IMR-90 (cell line): Measurements from ENCODE around the gene OR5C1. TPM values are rescaled to one million over a fixed set of nuclear protein-coding genes. Genes with fewer than 3 reads are reported as not detected.

Source experiments
- ATAC-seq: fragments of 200-7000 bp; cut with Tn5 transposase; 2 replicates; pipeline ENCODE4 v1.9.1; 2020; ENCODE audit warnings: low read depth, mild to moderate bottlenecking, moderate library complexity
- BruUV-seq: library from RNA; stranded (reverse); fragments of 400-500 nt; replicated peaks from 2 replicates; lab custom pipeline; 2021; lab: Mats Ljungman, UMichigan
- CTCF ChIA-PET: fragments of 300-600 bp; formaldehyde crosslinking; extraction: SDS; loops from one replicate; lab custom pipeline; 2021; ENCODE audit warnings: antibody characterized with exemption; lab: Yijun Ruan, JAX
- POLR2A ChIA-PET: fragments of 300-600 bp; sonication (Branson Sonifier 250); formaldehyde crosslinking; loops from one replicate; lab custom pipeline; 2022; ENCODE audit warnings: antibody characterized with exemption; ENCODE audit not compliant: unreplicated experiment; lab: Charles Lee
- DNase-seq: peaks from one replicate; pipeline ENCODE4 v3.0.0; 2013
- H2AFZ ChIP-seq: replicated peaks from 2 replicates; pipeline ENCODE3; 2013; ENCODE audit warnings: low read length, mild to moderate bottlenecking; ENCODE audit not compliant: poor library complexity
- H2AK5ac ChIP-seq: 2 replicates; pipeline ENCODE4 v1.6.1; 2013; ENCODE audit warnings: low read depth, low read length, inconsistent platforms
- H2AK9ac ChIP-seq: replicated peaks from 2 replicates; pipeline ENCODE3; 2013; ENCODE audit warnings: mild to moderate bottlenecking, low read depth, low read length, moderate library complexity; ENCODE audit not compliant: poor library complexity
- H2BK120ac ChIP-seq: 2 replicates; pipeline ENCODE4 v1.6.1; 2013; ENCODE audit warnings: low read depth, low read length, inconsistent platforms
- H2BK15ac ChIP-seq: 3 replicates; pipeline ENCODE4 v1.6.1; 2013; ENCODE audit warnings: low read depth, low read length, inconsistent platforms
- H2BK20ac ChIP-seq: 2 replicates; pipeline ENCODE4 v1.6.1; 2013; ENCODE audit warnings: low read depth, mild to moderate bottlenecking, inconsistent platforms, low read length, moderate library complexity
- H2BK5ac ChIP-seq: 2 replicates; pipeline ENCODE4 v1.6.1; 2013; ENCODE audit warnings: mild to moderate bottlenecking, low read depth, low read length, inconsistent platforms; ENCODE audit not compliant: poor library complexity, severe bottlenecking
- H3K14ac ChIP-seq: replicated peaks from 2 replicates; pipeline ENCODE4 v1.6.1; 2013; ENCODE audit warnings: low read depth, low read length, inconsistent platforms
- H3K18ac ChIP-seq: 2 replicates; pipeline ENCODE4 v1.6.1; 2013; ENCODE audit warnings: low read depth, low read length, control low read depth
- H3K23ac ChIP-seq: 2 replicates; pipeline ENCODE4 v1.6.1; 2013; ENCODE audit warnings: low read depth, low read length, inconsistent platforms
- H3K27ac ChIP-seq: 2 replicates; pipeline ENCODE4 v1.5.1; 2013; ENCODE audit warnings: mild to moderate bottlenecking, control low read depth, low read length; ENCODE audit not compliant: insufficient read depth
- H3K27me3 ChIP-seq: 2 replicates; pipeline ENCODE4 v1.6.1; 2013; ENCODE audit warnings: low read length; ENCODE audit not compliant: control insufficient read depth, insufficient read depth
- H3K36me3 ChIP-seq: 2 replicates; pipeline ENCODE4 v1.6.1; 2013; ENCODE audit warnings: low read length, mixed read lengths; ENCODE audit not compliant: control insufficient read depth, insufficient read depth
- H3K4ac ChIP-seq: 2 replicates; pipeline ENCODE4 v1.6.1; 2013; ENCODE audit warnings: low read depth, low read length, inconsistent platforms
- H3K4me1 ChIP-seq: 2 replicates; pipeline ENCODE4 v1.6.1; 2013; ENCODE audit warnings: low read length, mixed read lengths; ENCODE audit not compliant: control insufficient read depth, insufficient read depth
- H3K4me2 ChIP-seq: 2 replicates; pipeline ENCODE4 v1.6.1; 2013; ENCODE audit warnings: low read depth, mild to moderate bottlenecking, control low read depth, low read length, moderate library complexity
- H3K4me3 ChIP-seq: 2 replicates; pipeline ENCODE4 v1.5.1; 2013; ENCODE audit warnings: low read depth, mild to moderate bottlenecking, control low read depth, low read length, moderate library complexity; ENCODE audit not compliant: insufficient read depth
- H3K56ac ChIP-seq: 2 replicates; pipeline ENCODE4 v1.6.1; 2013; ENCODE audit warnings: low read length, inconsistent platforms; ENCODE audit not compliant: insufficient read depth; ENCODE audit errors: extremely low read depth
- H3K79me1 ChIP-seq, 2 experiments: 2 replicates each; pipeline ENCODE4 v1.6.1; 2013; ENCODE audit warnings: low read length in 2 of 2, inconsistent platforms in 1 of 2, low read depth in 1 of 2
- H3K9ac ChIP-seq: 2 replicates; pipeline ENCODE4 v1.6.1; 2013; ENCODE audit warnings: low read depth, low read length, control low read depth
- H3K9me1 ChIP-seq: 2 replicates; pipeline ENCODE4 v1.6.1; 2013; ENCODE audit warnings: low read length, inconsistent platforms; ENCODE audit not compliant: insufficient read depth
- H3K9me3 ChIP-seq: 2 replicates; pipeline ENCODE4 v1.6.1; 2013; ENCODE audit warnings: low read length; ENCODE audit not compliant: control insufficient read depth, insufficient read depth
- H4K20me1 ChIP-seq: 2 replicates; pipeline ENCODE4 v1.6.1; 2013; ENCODE audit warnings: low read length, inconsistent platforms; ENCODE audit not compliant: insufficient read depth
- H4K5ac ChIP-seq: 2 replicates; pipeline ENCODE4 v1.6.1; 2013; ENCODE audit warnings: mild to moderate bottlenecking, low read depth, low read length, control low read depth
- H4K8ac ChIP-seq, 2 experiments: 2 replicates each; pipeline ENCODE4 v1.6.1; 2013; ENCODE audit warnings: low read depth in 2 of 2, low read length in 2 of 2, control low read depth in 1 of 2, inconsistent platforms in 1 of 2
- H4K91ac ChIP-seq: 2 replicates; pipeline ENCODE4 v1.6.1; 2013; ENCODE audit warnings: low read depth, low read length, inconsistent platforms; ENCODE audit not compliant: insufficient read depth
- BHLHE40 ChIP-seq: fragments of 150-350 bp; IDR thresholded peaks from 2 replicates; pipeline ENCODE4 v1.6.1; 2016; ENCODE audit warnings: mild to moderate bottlenecking, low read depth, low read length
- CEBPB ChIP-seq: IDR thresholded peaks from 2 replicates; pipeline ENCODE4 v1.6.1; 2012; ENCODE audit warnings: low read depth, low read length, improper control_type of control experiment
- CHD1 ChIP-seq: IDR thresholded peaks from 2 replicates; pipeline ENCODE4 v1.6.1; 2012; ENCODE audit warnings: low read depth, low read length, improper control_type of control experiment
- FOS ChIP-seq: fragments of 150-350 bp; IDR thresholded peaks from 2 replicates; pipeline ENCODE4 v1.6.1; 2016; ENCODE audit warnings: low read depth, low read length
- MAFK ChIP-seq: IDR thresholded peaks from 2 replicates; pipeline ENCODE4 v1.6.1; 2012; ENCODE audit warnings: low read depth, low read length, improper control_type of control experiment
- MAZ ChIP-seq: IDR thresholded peaks from 2 replicates; pipeline ENCODE4 v1.6.1; 2012; ENCODE audit warnings: low read depth, mild to moderate bottlenecking, low read length, improper control_type of control experiment, moderate library complexity, borderline replicate concordance
- MXI1 ChIP-seq: IDR thresholded peaks from 2 replicates; pipeline ENCODE4 v1.6.1; 2012; ENCODE audit warnings: low read depth, mild to moderate bottlenecking, low read length, moderate library complexity, borderline replicate concordance
- NFE2L2 ChIP-seq: fragments of 150-350 bp; IDR thresholded peaks from 2 replicates; pipeline ENCODE4 v1.6.1; 2016; ENCODE audit warnings: low read depth, mild to moderate bottlenecking, low read length
- POLR2A ChIP-seq: IDR thresholded peaks from 2 replicates; pipeline ENCODE4 v1.6.1; 2012; ENCODE audit warnings: mild to moderate bottlenecking, low read depth, low read length
- RAD21 ChIP-seq: IDR thresholded peaks from 2 replicates; pipeline ENCODE4 v1.6.1; 2012; ENCODE audit warnings: low read length, improper control_type of control experiment
- RCOR1 ChIP-seq: IDR thresholded peaks from 2 replicates; pipeline ENCODE4 v1.6.1; 2012; ENCODE audit warnings: mild to moderate bottlenecking, low read length, improper control_type of control experiment; ENCODE audit not compliant: insufficient replicate concordance
- RFX5 ChIP-seq: IDR thresholded peaks from 2 replicates; pipeline ENCODE4 v1.8.0; 2012; ENCODE audit warnings: low read depth, mild to moderate bottlenecking, low read length, moderate library complexity
- SMC3 ChIP-seq: fragments of 150-350 bp; IDR thresholded peaks from 2 replicates; pipeline ENCODE4 v1.6.1; 2016; ENCODE audit warnings: low read depth, mild to moderate bottlenecking, antibody characterized with exemption, low read length, moderate library complexity
- WGBS, 2 experiments: methylation state at CpG; one replicate each; pipeline versions ENCODE4 v1.1.5 to v1.1.7; 2013; ENCODE audit warnings: missing lambda C conversion rate in 2 of 2; ENCODE audit not compliant: insufficient read length in 1 of 2; ENCODE audit errors: extremely low coverage in 2 of 2; 5-methylcytosine and 5-hydroxymethylcytosine counted together
- dilution Hi-C: fragments of 300-500 bp; cut with HindIII; formaldehyde crosslinking; loops from one replicate; pipeline ENCODE4 v1.14.3; 2018; ENCODE audit warnings: low sequenced_read_pairs; ENCODE audit not compliant: unreplicated experiment
- in situ Hi-C: fragments of 300-500 bp; cut with MboI; formaldehyde crosslinking; loops from 3 replicates; pipeline ENCODE4 v1.14.3; 2019; ENCODE audit warnings: low sequenced_read_pairs, inconsistent platforms, mixed read lengths
- intact Hi-C: fragments of 100-400 bp; cut with micrococcal nuclease; formaldehyde crosslinking; loops from 2 replicates; pipeline ENCODE4 v1.10.0; 2022
- polyA plus RNA-seq, 3 experiments: library from polyadenylated mRNA; depleted of rRNA; stranded (reverse); fragments of >200 nt; gene quantifications; 2 replicates each; pipeline ENCODE4 v1.2.3, GENCODE V29; 2012; ENCODE audit warnings: low replicate concordance in 1 of 3
- total RNA-seq: library from RNA; depleted of rRNA; stranded (reverse); fragments of >200 nt; gene quantifications from 2 replicates; pipeline ENCODE4 v1.2.3, GENCODE V29; 2012
- TF ChIP-seq, protein P1 (sequence below): fragments of 150-350 bp; IDR thresholded peaks from 2 replicates; pipeline ENCODE4 v1.6.1; 2016; ENCODE audit warnings: low read depth, mild to moderate bottlenecking, low read length, moderate library complexity, borderline replicate concordance
- TF ChIP-seq, protein P2 (sequence below): conservative IDR thresholded peaks from 2 replicates; pipeline ENCODE4 v1.5.1; 2012; ENCODE audit warnings: mild to moderate bottlenecking, low read depth, low read length, improper control_type of control experiment
- TF ChIP-seq, protein P3 (sequence below): fragments of 150-350 bp; IDR thresholded peaks from 2 replicates; pipeline ENCODE4 v1.6.1; 2017; ENCODE audit warnings: mild to moderate bottlenecking, antibody characterized with exemption, low read length, low read depth

OR5C1 gene
- total and polyA plus RNA-seq, 2 of the 4 experiments (the other 2 are of a cell fraction) = not detected

DNA sequence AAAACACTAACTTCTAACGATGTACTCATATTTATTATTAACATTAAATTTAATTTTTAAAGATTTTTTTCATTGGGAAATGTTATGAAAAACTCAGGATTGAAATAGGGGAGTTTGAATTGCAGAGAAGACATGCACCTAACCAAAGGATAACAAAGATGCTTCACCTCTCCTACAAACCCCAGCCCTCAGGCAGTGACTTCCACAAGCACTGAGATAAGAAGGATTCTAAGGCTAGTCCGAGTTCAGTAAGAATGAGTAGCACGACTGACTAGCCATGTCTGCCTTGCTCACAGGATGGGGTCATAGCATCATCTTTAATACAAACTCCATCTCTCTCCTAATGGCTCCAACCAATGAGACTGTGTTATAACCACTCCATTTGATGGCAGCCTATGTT lies 7.1 kb upstream of the OR5C1 start:
- Histone ChIP-seq H3K23ac (no peak overlapping the region), H3K9me3 (no peaks in the 10 kb centered on the region), H2BK5ac (no peak overlapping the region), H3K4ac (peak overlapping the region; percentile 67), H3K56ac (no peak overlapping the region), H4K20me1 (no peaks in the 10 kb centered on the region), H3K4me2 (no peak overlapping the region), H2AK9ac (no peak overlapping the region), H3K9me1 (peaks cover 29% of the 10 kb centered on the region), H4K5ac (no peak overlapping the region), H3K4me3 (no peak overlapping the region), H3K4me1 (peaks cover 33% of the 10 kb centered on the region), H4K8ac (peak overlapping the region in 1 of 2 experiments; percentile 28; a peak in 1 of 4 replicates), H2BK20ac (peak overlapping the region; percentile 88), H3K36me3 (no peaks in the 10 kb centered on the region), H4K91ac (peak overlapping the region; percentile 88), H3K79me1 (no peaks in the 10 kb centered on the region), H2BK15ac (peak overlapping the region; percentile 91), H3K27me3 (no peaks in the 10 kb centered on the region), H2AK5ac (peak overlapping the region; percentile 89; the same call in 1 of the 2 replicates), H3K18ac (peak overlapping the region; percentile 71; the same call in 1 of the 2 replicates), H2BK120ac (peak overlapping the region; percentile 84), H3K14ac (peak overlapping the region; percentile 62), H3K27ac (no peak overlapping the region), H3K9ac (no peak overlapping the region), H2AFZ (no peak overlapping the region)
- DNase-seq (no peak), ATAC-seq (no peak)
- no CpG with 5 or more reads among the region's 3 CpGs for WGBS, 2 experiments
- intact Hi-C loops (no loop called here), in situ Hi-C loops (no loop called here), dilution Hi-C loops (no loop called here)
- CTCF ChIA-PET = no interaction called here
- TF ChIP-seq MAFK = no peak
- no peak for TF ChIP-seq MXI1
- no peak for TF ChIP-seq RAD21
- TF ChIP-seq, protein P1, sequence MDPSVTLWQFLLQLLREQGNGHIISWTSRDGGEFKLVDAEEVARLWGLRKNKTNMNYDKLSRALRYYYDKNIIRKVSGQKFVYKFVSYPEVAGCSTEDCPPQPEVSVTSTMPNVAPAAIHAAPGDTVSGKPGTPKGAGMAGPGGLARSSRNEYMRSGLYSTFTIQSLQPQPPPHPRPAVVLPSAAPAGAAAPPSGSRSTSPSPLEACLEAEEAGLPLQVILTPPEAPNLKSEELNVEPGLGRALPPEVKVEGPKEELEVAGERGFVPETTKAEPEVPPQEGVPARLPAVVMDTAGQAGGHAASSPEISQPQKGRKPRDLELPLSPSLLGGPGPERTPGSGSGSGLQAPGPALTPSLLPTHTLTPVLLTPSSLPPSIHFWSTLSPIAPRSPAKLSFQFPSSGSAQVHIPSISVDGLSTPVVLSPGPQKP = no peak
- TF ChIP-seq POLR2A = no peak
- TF ChIP-seq RFX5 = no peak
- TF ChIP-seq, protein P2, sequence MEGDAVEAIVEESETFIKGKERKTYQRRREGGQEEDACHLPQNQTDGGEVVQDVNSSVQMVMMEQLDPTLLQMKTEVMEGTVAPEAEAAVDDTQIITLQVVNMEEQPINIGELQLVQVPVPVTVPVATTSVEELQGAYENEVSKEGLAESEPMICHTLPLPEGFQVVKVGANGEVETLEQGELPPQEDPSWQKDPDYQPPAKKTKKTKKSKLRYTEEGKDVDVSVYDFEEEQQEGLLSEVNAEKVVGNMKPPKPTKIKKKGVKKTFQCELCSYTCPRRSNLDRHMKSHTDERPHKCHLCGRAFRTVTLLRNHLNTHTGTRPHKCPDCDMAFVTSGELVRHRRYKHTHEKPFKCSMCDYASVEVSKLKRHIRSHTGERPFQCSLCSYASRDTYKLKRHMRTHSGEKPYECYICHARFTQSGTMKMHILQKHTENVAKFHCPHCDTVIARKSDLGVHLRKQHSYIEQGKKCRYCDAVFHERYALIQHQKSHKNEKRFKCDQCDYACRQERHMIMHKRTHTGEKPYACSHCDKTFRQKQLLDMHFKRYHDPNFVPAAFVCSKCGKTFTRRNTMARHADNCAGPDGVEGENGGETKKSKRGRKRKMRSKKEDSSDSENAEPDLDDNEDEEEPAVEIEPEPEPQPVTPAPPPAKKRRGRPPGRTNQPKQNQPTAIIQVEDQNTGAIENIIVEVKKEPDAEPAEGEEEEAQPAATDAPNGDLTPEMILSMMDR = no peak
- TF ChIP-seq NFE2L2 = no peak
- no peak for TF ChIP-seq CHD1
- TF ChIP-seq SMC3 = no peak
- no peak for TF ChIP-seq CEBPB
- TF ChIP-seq, protein P3, sequence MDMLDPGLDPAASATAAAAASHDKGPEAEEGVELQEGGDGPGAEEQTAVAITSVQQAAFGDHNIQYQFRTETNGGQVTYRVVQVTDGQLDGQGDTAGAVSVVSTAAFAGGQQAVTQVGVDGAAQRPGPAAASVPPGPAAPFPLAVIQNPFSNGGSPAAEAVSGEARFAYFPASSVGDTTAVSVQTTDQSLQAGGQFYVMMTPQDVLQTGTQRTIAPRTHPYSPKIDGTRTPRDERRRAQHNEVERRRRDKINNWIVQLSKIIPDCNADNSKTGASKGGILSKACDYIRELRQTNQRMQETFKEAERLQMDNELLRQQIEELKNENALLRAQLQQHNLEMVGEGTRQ = no peak
- no peak for TF ChIP-seq MAZ
- no peak for TF ChIP-seq BHLHE40
- no peak for TF ChIP-seq FOS
- no peak for TF ChIP-seq RCOR1
- BruUV-seq = no TSS peak
- POLR2A ChIA-PET = no interaction called here
